CD4-positive, CD25-positive, alpha-beta regulatory T cell (primary cell): Measurements from ENCODE around the gene RFC2. TPM values are rescaled to one million over a fixed set of nuclear protein-coding genes. Genes with fewer than 3 reads are reported as not detected.

ENCODE experiments used
- ATAC-seq, 2 donors: fragments of 150-1000 bp; cut with Tn5 transposase; one replicate each; pipeline ENCODE4 v1.10.0; 2021; ENCODE audit warnings: low read depth in 2 of 2, moderate number of reproducible peaks in 2 of 2, moderate library complexity in 1 of 2
- DNase-seq, 3 donors: peaks; one replicate each; pipeline versions ENCODE4 v3.0.0 to v3.0.0-alpha.2; 2012 to 2022; ENCODE audit warnings: mixed read lengths in 1 of 3
- H3K27ac ChIP-seq: one replicate; pipeline ENCODE4 v1.7.0; 2013; ENCODE audit warnings: mild to moderate bottlenecking, low read length; ENCODE audit not compliant: insufficient read depth, poor library complexity, severe bottlenecking
- H3K27me3 ChIP-seq: one replicate; pipeline ENCODE4 v1.7.0; 2013; ENCODE audit warnings: low read length; ENCODE audit not compliant: control insufficient read depth, insufficient read depth
- H3K36me3 ChIP-seq: one replicate; pipeline ENCODE4 v1.7.0; 2013; ENCODE audit warnings: mild to moderate bottlenecking, low read length, moderate library complexity; ENCODE audit not compliant: control insufficient read depth, insufficient read depth
- H3K4me1 ChIP-seq: 2 replicates; pipeline ENCODE4 v1.7.0; 2013; ENCODE audit warnings: mild to moderate bottlenecking, low read length; ENCODE audit not compliant: insufficient read depth, control insufficient read depth, poor library complexity, severe bottlenecking
- H3K4me3 ChIP-seq: one replicate; pipeline ENCODE4 v1.7.0; 2013; ENCODE audit warnings: low read depth, mild to moderate bottlenecking, low read length, moderate library complexity
- H3K9me3 ChIP-seq, 2 experiments: 1 replicate in 1 of 2; 2 replicates in 1 of 2; pipeline ENCODE4 v1.7.0; 2013; ENCODE audit warnings: low read length in 2 of 2, mild to moderate bottlenecking in 1 of 2, moderate library complexity in 1 of 2; ENCODE audit not compliant: control insufficient read depth in 2 of 2
- H3K27ac Mint-ChIP-seq, 3 donors: one replicate each; pipeline ENCODE4 v1.8.0; 2020 to 2022; ENCODE audit warnings: mild to moderate bottlenecking in 3 of 3, mixed read lengths in 3 of 3, moderate library complexity in 2 of 3
- H3K27me3 Mint-ChIP-seq: one replicate; pipeline ENCODE4 v1.8.0; 2022; ENCODE audit warnings: mild to moderate bottlenecking, mixed read lengths
- H3K36me3 Mint-ChIP-seq: one replicate; pipeline ENCODE4 v1.8.0; 2020; ENCODE audit warnings: mixed read lengths
- H3K4me1 Mint-ChIP-seq, 4 donors: one replicate each; pipeline ENCODE4 v1.8.0; 2020 to 2022; ENCODE audit warnings: mixed read lengths in 4 of 4, mild to moderate bottlenecking in 1 of 4
- H3K4me3 Mint-ChIP-seq, 4 donors: one replicate each; pipeline ENCODE4 v1.8.0; 2020 to 2022; ENCODE audit warnings: mild to moderate bottlenecking in 4 of 4, mixed read lengths in 4 of 4, moderate library complexity in 3 of 4
- H3K9me3 Mint-ChIP-seq, 7 donors: one replicate each; pipeline ENCODE4 v1.8.0; 2020 to 2022; ENCODE audit warnings: mixed read lengths in 7 of 7, mild to moderate bottlenecking in 3 of 7, moderate library complexity in 2 of 7
- polyA plus RNA-seq, 4 donors: library from polyadenylated mRNA; unstranded; fragments of 300-500 nt; fragmentation: Illumina TruSeq; gene quantifications; one replicate each; pipeline ENCODE4 v1.2.3, GENCODE V29; 2021
- total RNA-seq: library from RNA; stranded (reverse); gene quantifications from one replicate; pipeline ENCODE4 v1.2.3, GENCODE V29; 2022

The RFC2 gene
- total and polyA plus RNA-seq, 5 donors from 2014 or later, result 15.8 to 33.8 (median 26.7) TPM

DNA sequence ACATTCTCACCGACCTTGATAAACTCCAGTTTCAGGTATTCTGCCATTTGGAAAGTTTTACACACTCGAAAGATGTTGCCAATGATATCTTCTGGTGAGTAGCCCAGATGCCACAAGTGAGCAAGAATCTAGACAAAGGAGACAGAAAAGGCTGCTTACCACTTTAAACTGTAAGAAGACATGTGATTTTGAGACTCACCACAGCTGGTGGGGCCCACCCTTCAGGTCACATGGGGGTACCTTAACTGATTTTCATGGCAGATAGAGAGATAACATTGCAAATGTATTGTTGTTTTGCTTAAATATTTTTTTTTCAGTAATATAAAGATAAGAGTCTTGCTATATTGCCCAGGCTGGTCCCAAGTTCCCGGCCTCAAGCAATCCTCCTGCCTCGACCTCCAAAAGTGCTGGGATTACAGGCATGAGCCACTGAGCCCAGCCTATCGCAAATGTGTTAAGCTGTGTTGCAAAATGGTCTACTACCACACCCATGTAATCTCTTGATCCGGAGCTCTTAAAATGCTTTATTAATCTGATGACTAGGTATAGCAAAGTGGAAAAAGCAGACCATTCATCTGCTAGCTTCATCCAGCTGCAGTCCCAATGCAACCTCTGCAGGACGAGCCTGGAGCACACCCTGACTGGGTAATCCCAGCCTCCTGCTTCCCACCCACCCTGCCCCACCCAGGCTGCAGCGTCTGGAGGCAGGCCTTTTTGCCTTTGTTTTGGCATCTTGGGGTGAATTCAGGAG lies 18.5 kb downstream of the RFC2 start:
- Histone ChIP-seq H3K9me3 (no peaks in the 10 kb centered on the region), H3K4me1 (no peaks in the 10 kb centered on the region), H3K36me3 (peaks cover 69% of the 10 kb centered on the region), H3K27me3 (no peaks in the 10 kb centered on the region), H3K27ac (no peak overlapping the region), H3K4me3 (no peak overlapping the region)
- H3K27ac Mint-ChIP-seq, result peak overlapping the region in 1 of 3 donors; percentile 29
- H3K4me3 Mint-ChIP-seq, result no peak overlapping the region
- peaks cover 33% of the 10 kb centered on the region for H3K36me3 Mint-ChIP-seq
- no peaks in the 10 kb centered on the region for H3K4me1 Mint-ChIP-seq
- H3K27me3 Mint-ChIP-seq, result no peaks in the 10 kb centered on the region
- H3K9me3 Mint-ChIP-seq, result no peaks in the 10 kb centered on the region
- DNase-seq (no peak), ATAC-seq (no peak)

DNA sequence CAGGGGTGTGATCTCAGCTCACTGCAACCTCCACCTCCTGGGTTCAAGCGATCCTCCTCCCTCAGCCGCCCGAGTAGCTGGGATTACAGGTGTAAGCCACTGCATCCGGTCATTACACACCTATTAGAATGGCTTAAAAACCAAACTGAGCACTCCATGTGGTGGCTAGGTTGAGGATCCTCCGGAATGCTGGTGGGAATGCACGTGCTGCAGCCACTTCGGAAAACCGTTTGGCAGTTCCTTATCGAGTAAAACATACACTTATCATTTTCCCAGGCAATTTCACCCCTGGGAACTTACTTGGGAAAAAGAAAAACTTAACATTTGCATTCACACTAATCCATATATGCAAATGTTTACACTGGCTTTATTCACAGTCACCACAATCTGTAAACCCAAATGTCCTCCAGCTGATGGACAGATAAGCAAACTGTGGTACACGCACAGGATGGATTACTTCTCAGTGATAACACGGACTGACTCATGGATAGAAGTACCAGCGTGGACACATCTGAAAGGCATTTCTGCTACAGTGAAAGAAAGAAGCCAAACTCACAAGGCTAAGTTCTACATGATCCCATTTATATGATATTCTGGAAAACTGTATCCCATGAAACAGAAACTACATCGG lies 20.4 kb downstream of the RFC2 start:
- Histone ChIP-seq H3K27me3 (no peaks in the 10 kb centered on the region), H3K36me3 (peaks cover 58% of the 10 kb centered on the region), H3K4me3 (no peak overlapping the region), H3K9me3 (no peaks in the 10 kb centered on the region), H3K27ac (no peak overlapping the region), H3K4me1 (no peaks in the 10 kb centered on the region)
- no peaks in the 10 kb centered on the region for H3K9me3 Mint-ChIP-seq
- H3K27ac Mint-ChIP-seq, result no peak overlapping the region
- no peak for ATAC-seq
- H3K36me3 Mint-ChIP-seq, result peaks cover 36% of the 10 kb centered on the region
- H3K27me3 Mint-ChIP-seq, result no peaks in the 10 kb centered on the region
- H3K4me3 Mint-ChIP-seq, result no peak overlapping the region
- no peak for DNase-seq
- no peaks in the 10 kb centered on the region for H3K4me1 Mint-ChIP-seq

DNA sequence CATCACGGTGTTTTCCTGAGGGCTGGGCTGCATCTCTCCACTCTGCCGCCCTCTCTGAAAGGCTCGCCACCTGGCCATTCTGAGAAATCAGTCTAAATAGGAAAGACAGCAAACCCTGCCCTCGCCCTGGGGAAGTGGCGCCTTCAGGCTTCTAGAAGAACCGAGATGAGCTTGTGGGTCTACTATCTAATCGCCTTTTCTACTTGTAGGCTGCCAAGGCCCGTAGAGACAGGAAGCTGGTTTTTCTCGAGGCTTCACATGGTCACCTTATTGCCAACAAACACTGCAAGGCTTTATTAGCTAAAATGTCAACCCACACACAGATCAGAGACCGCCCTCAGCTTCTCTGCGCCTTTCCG lies 23.0 kb downstream of the RFC2 start:
- Mint-ChIP-seq H3K4me3 (no peak overlapping the region), H3K4me1 (peaks cover 0 to 2% (median under 1%) of the 10 kb centered on the region in 4 donors), H3K9me3 (no peaks in the 10 kb centered on the region), H3K36me3 (peaks cover 35% of the 10 kb centered on the region), H3K27ac (peak overlapping the region; percentile 5 to 79 (median 65)), H3K27me3 (no peaks in the 10 kb centered on the region)
- Histone ChIP-seq H3K27ac (no peak overlapping the region), H3K27me3 (no peaks in the 10 kb centered on the region), H3K36me3 (peaks cover 36% of the 10 kb centered on the region), H3K9me3 (no peaks in the 10 kb centered on the region), H3K4me3 (no peak overlapping the region), H3K4me1 (no peaks in the 10 kb centered on the region)
- peak in 1 of 2 donors; percentile 11 for ATAC-seq
- no peak for DNase-seq

DNA sequence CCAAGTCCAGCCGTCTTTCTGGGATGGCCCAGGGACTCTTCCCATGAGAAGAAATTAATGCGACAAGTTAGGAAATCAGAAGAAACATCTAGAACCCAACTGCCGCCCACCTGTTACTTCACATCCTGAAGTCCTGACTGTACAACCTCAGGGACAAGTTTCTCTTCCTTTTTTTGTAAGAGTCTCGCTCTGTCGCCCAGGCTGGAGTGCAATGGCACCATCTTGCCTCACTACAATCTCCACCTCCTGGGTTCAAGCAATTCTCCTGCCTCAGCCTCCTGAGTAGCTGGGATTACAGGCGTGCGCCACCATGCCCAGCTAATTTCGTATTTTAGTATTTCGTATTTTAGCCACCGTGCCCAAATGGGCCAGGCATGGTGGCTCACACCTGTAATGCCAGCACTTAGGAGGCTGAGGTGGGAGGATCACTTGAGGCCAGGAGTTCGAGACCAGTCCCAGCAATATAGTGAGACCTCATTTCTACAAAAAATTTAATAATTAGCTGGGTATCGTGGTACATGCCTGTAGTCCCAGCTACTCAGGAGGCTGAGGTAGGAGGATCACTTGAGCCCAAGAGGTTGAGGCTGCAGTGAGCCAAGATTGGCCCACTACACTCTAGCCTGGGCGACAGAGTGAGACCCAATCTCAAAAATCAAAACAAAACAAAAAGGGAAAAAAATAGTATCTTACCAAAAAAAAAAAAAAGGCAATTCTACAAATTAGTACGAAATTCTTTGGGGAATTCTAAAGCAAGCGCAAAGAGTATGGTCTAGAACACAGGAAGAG lies 23.6 kb downstream of the RFC2 start:
- Mint-ChIP-seq H3K4me3 (no peak overlapping the region), H3K27ac (peak overlapping the region; percentile 5 to 79 (median 65)), H3K27me3 (no peaks in the 10 kb centered on the region), H3K36me3 (peaks cover 34% of the 10 kb centered on the region), H3K9me3 (no peaks in the 10 kb centered on the region), H3K4me1 (peaks cover 0 to 2% (median under 1%) of the 10 kb centered on the region in 4 donors)
- no peak overlapping the region for H3K27ac ChIP-seq
- H3K4me1 ChIP-seq, result no peaks in the 10 kb centered on the region
- DNase-seq (no peak), ATAC-seq (no peak)
- no peaks in the 10 kb centered on the region for H3K9me3 ChIP-seq
- peaks cover 33% of the 10 kb centered on the region for H3K36me3 ChIP-seq
- no peaks in the 10 kb centered on the region for H3K27me3 ChIP-seq
- H3K4me3 ChIP-seq, result no peak overlapping the region

DNA sequence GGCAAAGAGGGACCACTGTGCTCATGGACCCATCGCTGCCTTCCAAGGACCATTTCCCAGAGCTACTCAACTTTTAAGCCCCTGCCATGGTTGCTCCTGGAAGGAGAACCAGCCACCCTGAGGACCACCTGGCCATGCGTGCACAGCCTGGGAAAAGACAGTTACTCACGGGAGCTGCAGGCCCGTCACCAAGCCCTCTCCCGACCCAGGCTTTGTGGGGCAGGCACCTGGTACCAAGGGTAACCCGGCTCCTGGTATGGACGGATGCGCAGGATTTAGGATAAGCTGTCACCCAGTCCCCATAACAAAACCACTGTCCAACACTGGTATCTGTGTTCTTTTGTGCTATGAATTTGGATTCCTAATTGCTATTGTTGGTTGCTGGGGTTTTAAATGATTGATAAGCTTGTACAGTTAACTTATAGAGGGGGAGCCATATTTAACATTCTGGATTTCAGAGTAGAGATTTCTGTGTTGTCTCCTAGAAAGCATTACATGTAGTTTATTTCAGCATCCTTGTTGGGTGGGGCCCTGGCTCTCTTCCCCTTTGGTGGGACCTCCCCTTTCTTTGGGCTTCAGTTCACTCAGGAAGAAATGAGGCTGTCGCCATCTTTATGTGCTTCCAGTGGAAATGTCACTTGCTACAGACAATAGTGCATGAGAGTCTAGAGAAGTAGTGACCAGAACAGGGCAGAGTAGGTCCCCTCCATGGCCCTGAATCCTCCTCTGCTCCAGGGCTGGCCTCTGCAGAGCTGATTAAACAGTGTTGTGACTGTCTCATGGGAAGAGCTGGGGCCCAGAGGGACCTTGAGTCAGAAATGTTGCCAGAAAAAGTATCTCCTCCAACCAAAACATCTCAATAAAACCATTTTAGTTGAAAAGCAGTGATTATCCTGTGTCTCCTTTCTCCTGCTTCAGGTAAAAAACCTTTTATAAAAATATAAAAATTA lies 25.0 kb downstream of the RFC2 start:
- H3K36me3 ChIP-seq, result peaks cover 26% of the 10 kb centered on the region
- DNase-seq, result no peak
- H3K4me3 Mint-ChIP-seq, result no peak overlapping the region
- H3K27me3 Mint-ChIP-seq, result no peaks in the 10 kb centered on the region
- ATAC-seq, result no peak
- peak overlapping the region in 1 of 3 donors; percentile 83 for H3K27ac Mint-ChIP-seq
- H3K9me3 Mint-ChIP-seq, result no peaks in the 10 kb centered on the region
- no peaks in the 10 kb centered on the region for H3K4me1 ChIP-seq
- no peaks in the 10 kb centered on the region for H3K9me3 ChIP-seq
- H3K27ac ChIP-seq, result no peak overlapping the region
- no peaks in the 10 kb centered on the region for H3K27me3 ChIP-seq
- H3K4me1 Mint-ChIP-seq, result peaks cover 0 to 2% (median under 1%) of the 10 kb centered on the region in 4 donors
- H3K36me3 Mint-ChIP-seq, result peaks cover 24% of the 10 kb centered on the region
- H3K4me3 ChIP-seq, result no peak overlapping the region

DNA sequence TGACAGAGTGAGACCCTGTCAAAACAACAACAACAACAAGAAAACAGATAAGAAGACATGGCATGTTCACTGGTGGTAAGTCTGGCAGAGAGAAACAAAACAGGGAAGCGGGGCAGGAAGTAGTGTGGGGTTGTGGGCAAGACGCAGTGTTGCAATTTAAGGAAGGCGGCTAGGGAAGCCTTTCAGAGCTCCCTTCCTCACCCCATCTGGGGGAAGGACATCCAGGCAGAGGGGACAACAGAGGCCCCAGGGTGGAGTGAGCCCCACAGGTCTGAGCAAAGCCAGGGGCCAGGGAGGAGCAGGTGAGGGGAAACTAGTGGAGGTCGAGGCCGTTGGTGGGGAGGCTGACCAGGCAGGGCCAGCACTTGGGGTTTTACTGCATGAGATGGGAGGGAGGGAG lies 27.6 kb downstream of the RFC2 start:
- peaks cover 0 to 2% (median under 1%) of the 10 kb centered on the region in 4 donors for H3K4me1 Mint-ChIP-seq
- peaks cover 20% of the 10 kb centered on the region for H3K36me3 Mint-ChIP-seq
- no peaks in the 10 kb centered on the region for H3K4me1 ChIP-seq
- no peak overlapping the region for H3K4me3 ChIP-seq
- H3K4me3 Mint-ChIP-seq, result no peak overlapping the region
- H3K27ac ChIP-seq, result no peak overlapping the region
- DNase-seq, result no peak
- no peak for ATAC-seq
- H3K27me3 Mint-ChIP-seq, result no peaks in the 10 kb centered on the region
- peaks cover 11% of the 10 kb centered on the region for H3K36me3 ChIP-seq
- H3K27ac Mint-ChIP-seq, result peak overlapping the region in 1 of 3 donors; percentile 69
- H3K9me3 Mint-ChIP-seq, result no peaks in the 10 kb centered on the region
- H3K27me3 ChIP-seq, result no peaks in the 10 kb centered on the region
- no peaks in the 10 kb centered on the region for H3K9me3 ChIP-seq

DNA sequence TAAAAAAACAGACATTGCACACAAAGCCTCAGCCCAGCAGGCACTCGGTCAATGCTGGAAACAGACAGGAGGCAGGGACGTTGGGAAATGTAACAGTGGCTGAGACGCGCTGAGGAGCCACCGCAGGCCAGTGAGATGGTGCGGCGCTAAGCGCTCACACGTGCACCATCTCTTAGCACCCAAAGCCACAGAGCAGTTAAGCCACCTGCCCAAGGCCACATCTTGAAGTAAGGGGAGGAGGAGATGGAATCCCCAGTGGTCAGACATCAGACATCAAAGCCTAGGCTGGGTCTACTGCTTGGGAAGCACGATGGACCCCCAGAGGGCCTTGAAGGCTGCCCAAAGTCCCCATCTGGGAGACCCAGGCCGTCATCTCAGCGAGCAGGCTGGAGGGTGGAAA lies 28.8 kb downstream of the RFC2 start:
- Histone ChIP-seq H3K36me3 (peaks cover 4% of the 10 kb centered on the region), H3K27me3 (no peaks in the 10 kb centered on the region), H3K27ac (no peak overlapping the region), H3K4me3 (no peak overlapping the region), H3K9me3 (no peaks in the 10 kb centered on the region), H3K4me1 (no peaks in the 10 kb centered on the region)
- ATAC-seq (no peak), DNase-seq (no peak)
- no peak overlapping the region for H3K27ac Mint-ChIP-seq
- no peaks in the 10 kb centered on the region for H3K27me3 Mint-ChIP-seq
- no peaks in the 10 kb centered on the region for H3K9me3 Mint-ChIP-seq
- H3K4me1 Mint-ChIP-seq, result peaks cover 0 to 2% (median under 1%) of the 10 kb centered on the region in 4 donors
- H3K36me3 Mint-ChIP-seq, result peaks cover 13% of the 10 kb centered on the region
- no peak overlapping the region for H3K4me3 Mint-ChIP-seq
